ENCODE data around the gene RBM28. TPM values are rescaled to one million over a fixed set of nuclear protein-coding genes. Genes with fewer than 3 reads are reported as not detected.
A peak's percentile ranks its signal among the peaks of the same experiment; 100 is the strongest.

Gene RBM28
- total RNA-seq, 1 donor from 2014 or later: 42.8 TPM

GRCh38 chr7:128351296-128352152 is 7.8 kb upstream of the RBM28 start:
- no peak overlapping the region for H3K4me3 Mint-ChIP-seq (ENCODE audit: unreplicated experiment)
- peaks cover 34% of the 10 kb centered on the region for H3K27me3 Mint-ChIP-seq (ENCODE audit: unreplicated experiment)
- H3K27ac Mint-ChIP-seq (ENCODE audit: unreplicated experiment): no peak overlapping the region
- TF ChIP-seq CTCF (IDR thresholded peaks at IDR 0.05; ENCODE audit: unreplicated experiment): no peak
- H3K9me3 Mint-ChIP-seq (ENCODE audit: unreplicated experiment): no peaks in the 10 kb centered on the region
- peaks cover 18% of the 10 kb centered on the region for H3K4me1 Mint-ChIP-seq (ENCODE audit: unreplicated experiment)
- H3K36me3 Mint-ChIP-seq (ENCODE audit: low read depth, unreplicated experiment): peaks cover 14% of the 10 kb centered on the region
- no peak for DNase-seq (ENCODE audit: low spot score)

GRCh38 chr7:128350708-128351295 is 7.1 kb upstream of the RBM28 start:
- Mint-ChIP-seq H3K27me3 (ENCODE audit: unreplicated experiment) (peaks cover 34% of the 10 kb centered on the region), H3K4me3 (ENCODE audit: unreplicated experiment) (no peak overlapping the region), H3K36me3 (ENCODE audit: low read depth, unreplicated experiment) (peaks cover 14% of the 10 kb centered on the region), H3K27ac (ENCODE audit: unreplicated experiment) (no peak overlapping the region), H3K4me1 (ENCODE audit: unreplicated experiment) (peaks cover 18% of the 10 kb centered on the region), H3K9me3 (ENCODE audit: unreplicated experiment) (no peaks in the 10 kb centered on the region)
- no peak for TF ChIP-seq CTCF (IDR thresholded peaks at IDR 0.05; ENCODE audit: unreplicated experiment)
- no peak for DNase-seq (ENCODE audit: low spot score)

GRCh38 chr7:128349466-128349825 is 5.7 kb upstream of the RBM28 start:
- Mint-ChIP-seq H3K9me3 (ENCODE audit: unreplicated experiment) (no peaks in the 10 kb centered on the region), H3K27ac (ENCODE audit: unreplicated experiment) (no peak overlapping the region), H3K4me3 (ENCODE audit: unreplicated experiment) (no peak overlapping the region), H3K4me1 (ENCODE audit: unreplicated experiment) (peaks cover 13% of the 10 kb centered on the region), H3K36me3 (ENCODE audit: low read depth, unreplicated experiment) (peaks cover 14% of the 10 kb centered on the region), H3K27me3 (ENCODE audit: unreplicated experiment) (peaks cover 34% of the 10 kb centered on the region)
- no peak for DNase-seq (ENCODE audit: low spot score)
- no peak for TF ChIP-seq CTCF (IDR thresholded peaks at IDR 0.05; ENCODE audit: unreplicated experiment)

DNA sequence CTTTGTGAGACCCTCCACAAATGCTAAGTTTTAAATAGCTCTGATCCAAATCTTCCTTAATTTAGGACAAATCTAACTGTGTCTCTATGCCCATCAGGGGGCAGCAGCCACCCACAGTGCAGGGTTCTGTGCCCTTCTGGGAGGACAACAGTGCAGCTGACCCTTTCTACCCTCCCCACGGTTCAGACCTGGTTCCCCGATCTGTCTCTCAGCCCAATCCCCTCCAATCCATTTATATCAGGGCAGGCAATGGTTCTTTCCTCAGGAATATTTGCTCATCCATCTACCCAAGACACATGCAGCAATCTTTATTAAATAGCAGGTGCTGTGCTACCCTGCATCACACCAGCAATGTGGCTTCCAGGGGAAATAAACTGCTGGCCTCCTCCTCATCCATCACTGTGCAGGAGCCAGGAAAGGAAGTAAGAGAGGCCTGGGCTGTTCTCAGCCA is 4.0 kb upstream of the RBM28 start:
- Mint-ChIP-seq H3K36me3 (ENCODE audit: low read depth, unreplicated experiment) (peaks cover 5% of the 10 kb centered on the region), H3K4me3 (ENCODE audit: unreplicated experiment) (no peak overlapping the region), H3K27me3 (ENCODE audit: unreplicated experiment) (peaks cover 26% of the 10 kb centered on the region), H3K9me3 (ENCODE audit: unreplicated experiment) (no peaks in the 10 kb centered on the region), H3K27ac (ENCODE audit: unreplicated experiment) (no peak overlapping the region), H3K4me1 (ENCODE audit: unreplicated experiment) (peaks cover 5% of the 10 kb centered on the region)
- peak; percentile 45 for TF ChIP-seq CTCF (IDR thresholded peaks at IDR 0.05; ENCODE audit: unreplicated experiment)
- DNase-seq (ENCODE audit: low spot score): peak; percentile 76

- TF ChIP-seq CTCF (IDR thresholded peaks at IDR 0.05; ENCODE audit: unreplicated experiment): no peak
- Mint-ChIP-seq H3K9me3 (ENCODE audit: unreplicated experiment) (no peaks in the 10 kb centered on the region), H3K27me3 (ENCODE audit: unreplicated experiment) (peaks cover 11% of the 10 kb centered on the region), H3K4me1 (ENCODE audit: unreplicated experiment) (peaks cover 7% of the 10 kb centered on the region), H3K36me3 (ENCODE audit: low read depth, unreplicated experiment) (peaks cover 4% of the 10 kb centered on the region), H3K27ac (ENCODE audit: unreplicated experiment) (no peak overlapping the region), H3K4me3 (ENCODE audit: unreplicated experiment) (peak overlapping the region; percentile 59)
- DNase-seq (ENCODE audit: low spot score): no peak
Observed at GRCh38 chr7:128344431-128344774, 695 bp upstream of the RBM28 start.

All from endothelial cell (in vitro differentiated cells).